ENCODE measurements around the gene WNT2B.

The WNT2B gene

DNA sequence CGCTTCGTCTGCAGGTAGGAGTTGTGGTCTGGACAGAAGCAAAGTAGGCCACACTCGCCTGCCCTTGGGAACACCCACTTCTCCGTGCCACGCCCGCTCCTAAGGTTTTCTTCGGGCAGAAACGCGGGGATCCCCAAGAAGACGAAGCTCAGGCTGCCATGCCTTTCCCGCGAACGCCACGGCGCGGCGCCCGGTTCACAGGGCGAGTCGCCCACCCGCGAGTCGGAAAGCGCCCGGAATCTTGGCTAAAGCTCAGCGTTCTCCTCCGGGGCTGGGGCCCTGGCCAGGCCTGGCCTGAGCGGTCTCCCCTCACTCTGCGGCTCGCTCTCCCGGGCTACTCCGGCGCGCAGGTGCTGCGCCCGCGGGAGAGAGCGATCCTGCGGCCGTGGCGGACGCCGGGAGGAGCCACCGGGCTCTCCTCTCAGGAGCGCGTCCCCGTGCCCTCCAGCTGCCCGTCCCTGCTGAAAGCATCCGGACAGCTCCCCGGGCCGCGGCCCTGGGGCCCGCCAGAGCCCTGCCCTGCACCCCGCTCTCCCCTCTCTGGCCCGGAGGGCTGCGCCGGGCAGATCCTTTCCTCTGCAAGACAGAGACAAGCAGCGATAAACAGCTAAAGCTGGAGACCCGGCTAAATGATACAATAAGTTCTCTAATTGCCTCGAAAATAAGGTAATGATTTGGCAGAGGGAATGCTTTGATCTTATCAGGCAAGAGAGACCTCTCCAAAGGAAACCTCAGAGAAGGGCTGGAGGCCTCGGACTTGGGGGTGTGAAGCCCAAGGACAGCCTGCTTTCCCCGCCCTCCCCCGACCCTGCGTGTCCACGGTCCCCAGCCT, 6.7 kb upstream of the WNT2B start (continued):
- TF ChIP-seq ZBTB1 (tag by site-specific recombination; IDR thresholded peaks at IDR 0.05) (no peak), ZFP41 (tag by site-specific recombination; IDR thresholded peaks at IDR 0.05; ENCODE audit: borderline replicate concordance) (no peak), ZNF114 (tag by site-specific recombination; IDR thresholded peaks at IDR 0.05) (no peak), ZNF140 (tag by site-specific recombination; IDR thresholded peaks at IDR 0.05) (no peak), ZNF596 (tag by site-specific recombination; IDR thresholded peaks at IDR 0.05) (no peak), ZNF843 (tag by site-specific recombination; IDR thresholded peaks at IDR 0.05) (no peak), ZNF626 (tag by site-specific recombination; IDR thresholded peaks at IDR 0.05) (no peak), ZNF830 (tag by site-specific recombination; IDR thresholded peaks at IDR 0.05; ENCODE audit: low read depth) (no peak), WT1 (tag by site-specific recombination; IDR thresholded peaks at IDR 0.05) (no peak), GLIS1 (tag by site-specific recombination; IDR thresholded peaks at IDR 0.05) (peak; percentile 54), ZNF37A (tag by site-specific recombination; IDR thresholded peaks at IDR 0.05) (no peak), ZNF157 (tag by site-specific recombination; IDR thresholded peaks at IDR 0.05) (no peak), ZNF24 (tag by site-specific recombination; IDR thresholded peaks at IDR 0.05) (no peak), KLF10 (tag by site-specific recombination; IDR thresholded peaks at IDR 0.05) (no peak), ZNF23 (tag by site-specific recombination; IDR thresholded peaks at IDR 0.05; ENCODE audit: borderline replicate concordance) (no peak), ZNF16 (tag by site-specific recombination; IDR thresholded peaks at IDR 0.05; ENCODE audit: low read depth) (no peak), ZNF366 (tag by site-specific recombination; conservative IDR thresholded peaks at IDR 0.05) (no peak), ZXDB (tag by site-specific recombination; IDR thresholded peaks at IDR 0.05) (peak; percentile 37; the same call in 1 of the 2 replicates), KLF16 (tag by site-specific recombination; IDR thresholded peaks at IDR 0.05) (peak; percentile 56; the same call in 1 of the 2 replicates), ZNF654 (tag by site-specific recombination; IDR thresholded peaks at IDR 0.05; ENCODE audit: low read depth) (peak; percentile 11; the same call in 1 of the 2 replicates), ZBTB21 (tag by site-specific recombination; IDR thresholded peaks at IDR 0.05) (peak; percentile 8; the same call in 1 of the 2 replicates), ZNF670 (tag by site-specific recombination; IDR thresholded peaks at IDR 0.05; ENCODE audit: low read depth) (no peak), GLIS2 (tag by site-specific recombination; IDR thresholded peaks at IDR 0.05) (0 out of 2 replicates have a peak, but pooled peaks have one; percentile 27), ZNF292 (tag by site-specific recombination; IDR thresholded peaks at IDR 0.05; ENCODE audit: borderline replicate concordance, low read depth) (no peak), ZNF660 (tag by site-specific recombination; IDR thresholded peaks at IDR 0.05) (0 out of 2 replicates have a peak, but pooled peaks have one; percentile 34), ZSCAN23 (tag by site-specific recombination; IDR thresholded peaks at IDR 0.05) (no peak), MZF1 (tag by site-specific recombination; IDR thresholded peaks at IDR 0.05; ENCODE audit: borderline replicate concordance) (no peak), ZBTB8A (tag by site-specific recombination; IDR thresholded peaks at IDR 0.05) (peak; percentile 98), ZNF777 (tag by site-specific recombination; IDR thresholded peaks at IDR 0.05; ENCODE audit: borderline replicate concordance) (no peak)
- TF ChIP-seq, protein P1, sequence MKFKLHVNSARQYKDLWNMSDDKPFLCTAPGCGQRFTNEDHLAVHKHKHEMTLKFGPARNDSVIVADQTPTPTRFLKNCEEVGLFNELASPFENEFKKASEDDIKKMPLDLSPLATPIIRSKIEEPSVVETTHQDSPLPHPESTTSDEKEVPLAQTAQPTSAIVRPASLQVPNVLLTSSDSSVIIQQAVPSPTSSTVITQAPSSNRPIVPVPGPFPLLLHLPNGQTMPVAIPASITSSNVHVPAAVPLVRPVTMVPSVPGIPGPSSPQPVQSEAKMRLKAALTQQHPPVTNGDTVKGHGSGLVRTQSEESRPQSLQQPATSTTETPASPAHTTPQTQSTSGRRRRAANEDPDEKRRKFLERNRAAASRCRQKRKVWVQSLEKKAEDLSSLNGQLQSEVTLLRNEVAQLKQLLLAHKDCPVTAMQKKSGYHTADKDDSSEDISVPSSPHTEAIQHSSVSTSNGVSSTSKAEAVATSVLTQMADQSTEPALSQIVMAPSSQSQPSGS (tag by site-specific recombination; IDR thresholded peaks at IDR 0.05; ENCODE audit: low read depth), result no peak
- TF ChIP-seq, protein P2, sequence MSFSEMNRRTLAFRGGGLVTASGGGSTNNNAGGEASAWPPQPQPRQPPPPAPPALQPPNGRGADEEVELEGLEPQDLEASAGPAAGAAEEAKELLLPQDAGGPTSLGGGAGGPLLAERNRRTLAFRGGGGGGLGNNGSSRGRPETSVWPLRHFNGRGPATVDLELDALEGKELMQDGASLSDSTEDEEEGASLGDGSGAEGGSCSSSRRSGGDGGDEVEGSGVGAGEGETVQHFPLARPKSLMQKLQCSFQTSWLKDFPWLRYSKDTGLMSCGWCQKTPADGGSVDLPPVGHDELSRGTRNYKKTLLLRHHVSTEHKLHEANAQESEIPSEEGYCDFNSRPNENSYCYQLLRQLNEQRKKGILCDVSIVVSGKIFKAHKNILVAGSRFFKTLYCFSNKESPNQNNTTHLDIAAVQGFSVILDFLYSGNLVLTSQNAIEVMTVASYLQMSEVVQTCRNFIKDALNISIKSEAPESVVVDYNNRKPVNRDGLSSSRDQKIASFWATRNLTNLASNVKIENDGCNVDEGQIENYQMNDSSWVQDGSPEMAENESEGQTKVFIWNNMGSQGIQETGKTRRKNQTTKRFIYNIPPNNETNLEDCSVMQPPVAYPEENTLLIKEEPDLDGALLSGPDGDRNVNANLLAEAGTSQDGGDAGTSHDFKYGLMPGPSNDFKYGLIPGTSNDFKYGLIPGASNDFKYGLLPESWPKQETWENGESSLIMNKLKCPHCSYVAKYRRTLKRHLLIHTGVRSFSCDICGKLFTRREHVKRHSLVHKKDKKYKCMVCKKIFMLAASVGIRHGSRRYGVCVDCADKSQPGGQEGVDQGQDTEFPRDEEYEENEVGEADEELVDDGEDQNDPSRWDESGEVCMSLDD (tag by site-specific recombination; IDR thresholded peaks at IDR 0.05), result no peak
- TF ChIP-seq, protein P3, sequence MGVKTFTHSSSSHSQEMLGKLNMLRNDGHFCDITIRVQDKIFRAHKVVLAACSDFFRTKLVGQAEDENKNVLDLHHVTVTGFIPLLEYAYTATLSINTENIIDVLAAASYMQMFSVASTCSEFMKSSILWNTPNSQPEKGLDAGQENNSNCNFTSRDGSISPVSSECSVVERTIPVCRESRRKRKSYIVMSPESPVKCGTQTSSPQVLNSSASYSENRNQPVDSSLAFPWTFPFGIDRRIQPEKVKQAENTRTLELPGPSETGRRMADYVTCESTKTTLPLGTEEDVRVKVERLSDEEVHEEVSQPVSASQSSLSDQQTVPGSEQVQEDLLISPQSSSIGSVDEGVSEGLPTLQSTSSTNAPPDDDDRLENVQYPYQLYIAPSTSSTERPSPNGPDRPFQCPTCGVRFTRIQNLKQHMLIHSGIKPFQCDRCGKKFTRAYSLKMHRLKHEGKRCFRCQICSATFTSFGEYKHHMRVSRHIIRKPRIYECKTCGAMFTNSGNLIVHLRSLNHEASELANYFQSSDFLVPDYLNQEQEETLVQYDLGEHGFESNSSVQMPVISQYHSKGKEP (tag by site-specific recombination; IDR thresholded peaks at IDR 0.05), result no peak
- TF ChIP-seq, protein P4, sequence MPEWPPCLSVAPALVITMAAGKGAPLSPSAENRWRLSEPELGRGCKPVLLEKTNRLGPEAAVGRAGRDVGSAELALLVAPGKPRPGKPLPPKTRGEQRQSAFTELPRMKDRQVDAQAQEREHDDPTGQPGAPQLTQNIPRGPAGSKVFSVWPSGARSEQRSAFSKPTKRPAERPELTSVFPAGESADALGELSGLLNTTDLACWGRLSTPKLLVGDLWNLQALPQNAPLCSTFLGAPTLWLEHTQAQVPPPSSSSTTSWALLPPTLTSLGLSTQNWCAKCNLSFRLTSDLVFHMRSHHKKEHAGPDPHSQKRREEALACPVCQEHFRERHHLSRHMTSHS (tag by site-specific recombination; IDR thresholded peaks at IDR 0.05), result no peak
- TF ChIP-seq, protein P5, sequence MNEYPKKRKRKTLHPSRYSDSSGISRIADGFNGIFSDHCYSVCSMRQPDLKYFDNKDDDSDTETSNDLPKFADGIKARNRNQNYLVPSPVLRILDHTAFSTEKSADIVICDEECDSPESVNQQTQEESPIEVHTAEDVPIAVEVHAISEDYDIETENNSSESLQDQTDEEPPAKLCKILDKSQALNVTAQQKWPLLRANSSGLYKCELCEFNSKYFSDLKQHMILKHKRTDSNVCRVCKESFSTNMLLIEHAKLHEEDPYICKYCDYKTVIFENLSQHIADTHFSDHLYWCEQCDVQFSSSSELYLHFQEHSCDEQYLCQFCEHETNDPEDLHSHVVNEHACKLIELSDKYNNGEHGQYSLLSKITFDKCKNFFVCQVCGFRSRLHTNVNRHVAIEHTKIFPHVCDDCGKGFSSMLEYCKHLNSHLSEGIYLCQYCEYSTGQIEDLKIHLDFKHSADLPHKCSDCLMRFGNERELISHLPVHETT (tag by site-specific recombination; IDR thresholded peaks at IDR 0.05), result no peak
